SU-DHL-6 (cell line): Measurements from ENCODE around the gene NHLRC3.
A peak's percentile ranks its signal among the peaks of the same experiment; 100 is the strongest.

Source experiments
- H2AFZ ChIP-seq: fragments of 200-600 bp; sonication (generic); 2 replicates; pipeline ENCODE4 v1.6.1; 2014; ENCODE audit warnings: low read depth, mild to moderate bottlenecking, moderate library complexity, mixed read lengths, antibody characterized with exemption, low read length; ENCODE audit not compliant: severe bottlenecking
- H3F3A ChIP-seq: fragments of 200-600 bp; shearing (Covaris generic); 2 replicates; pipeline ENCODE4 v1.6.0; 2016; ENCODE audit warnings: antibody characterized with exemption, mild to moderate bottlenecking; ENCODE audit not compliant: insufficient read depth
- H3K27ac ChIP-seq: fragments of 200-600 bp; sonication (generic); 2 replicates; pipeline ENCODE4 v1.5.1; 2016; ENCODE audit warnings: low read depth, mild to moderate bottlenecking, low read length, moderate library complexity, mixed read lengths
- H3K27me3 ChIP-seq: fragments of 200-600 bp; sonication (generic), shearing (Covaris generic); 2 replicates; pipeline ENCODE4 v1.6.0; 2014; ENCODE audit warnings: mild to moderate bottlenecking, low read length
- H3K36me3 ChIP-seq: fragments of 200-600 bp; sonication (generic); 2 replicates; pipeline ENCODE4 v1.6.1; 2014; ENCODE audit warnings: mild to moderate bottlenecking, low read length, mixed read lengths
- H3K4me2 ChIP-seq: fragments of 300-600, 200-600 bp; shearing (Covaris generic), sonication (generic); 2 replicates; pipeline ENCODE4 v1.6.0; 2014; ENCODE audit warnings: low read length, low read depth, mild to moderate bottlenecking; ENCODE audit not compliant: poor library complexity, severe bottlenecking
- H3K4me3 ChIP-seq: fragments of 200-600 bp; sonication (generic); 2 replicates; pipeline ENCODE4 v1.5.1; 2014; ENCODE audit warnings: antibody characterized with exemption, low read length, mild to moderate bottlenecking, mixed read lengths; ENCODE audit not compliant: insufficient read depth, poor library complexity, severe bottlenecking
- H3K79me2 ChIP-seq: fragments of 200-600 bp; sonication (generic); 2 replicates; pipeline ENCODE4 v1.6.1; 2014; ENCODE audit warnings: mild to moderate bottlenecking, low read length, moderate library complexity; ENCODE audit not compliant: insufficient read depth
- H3K9ac ChIP-seq: fragments of 200-600 bp; sonication (generic); 2 replicates; pipeline ENCODE4 v1.7.0; 2014; ENCODE audit warnings: mild to moderate bottlenecking, low read length
- H3K9me2 ChIP-seq: fragments of 200-600 bp; sonication (generic); replicated peaks from 2 replicates; pipeline ENCODE4 v1.6.1; 2014; ENCODE audit warnings: low read length; ENCODE audit not compliant: insufficient read depth
- H3K9me3 ChIP-seq: fragments of 200-600 bp; sonication (generic); 2 replicates; pipeline ENCODE4 v1.6.1; 2014; ENCODE audit warnings: low read length, mixed read lengths; ENCODE audit not compliant: insufficient read depth
- H4K20me1 ChIP-seq: fragments of 200-600 bp; sonication (generic); 2 replicates; pipeline ENCODE4 v1.6.1; 2014; ENCODE audit warnings: low read depth, mild to moderate bottlenecking, antibody characterized with exemption, low read length, moderate library complexity, mixed read lengths
- CTCF ChIP-seq: fragments of 200-600 bp; sonication (generic); IDR thresholded peaks from one replicate; pipeline ENCODE4 v1.5.1; 2017; ENCODE audit warnings: antibody characterized with exemption, mild to moderate bottlenecking, low read length, moderate library complexity; ENCODE audit not compliant: insufficient read depth, poor library complexity, severe bottlenecking
- EZH2phosphoT487 ChIP-seq: fragments of 200-600 bp; sonication (generic), shearing (Covaris generic); conservative IDR thresholded peaks from 2 replicates; pipeline ENCODE4 v1.6.1; 2018; ENCODE audit warnings: mild to moderate bottlenecking, antibody characterized with exemption, low read length, moderate library complexity, mixed read lengths

NHLRC3 gene

DNA sequence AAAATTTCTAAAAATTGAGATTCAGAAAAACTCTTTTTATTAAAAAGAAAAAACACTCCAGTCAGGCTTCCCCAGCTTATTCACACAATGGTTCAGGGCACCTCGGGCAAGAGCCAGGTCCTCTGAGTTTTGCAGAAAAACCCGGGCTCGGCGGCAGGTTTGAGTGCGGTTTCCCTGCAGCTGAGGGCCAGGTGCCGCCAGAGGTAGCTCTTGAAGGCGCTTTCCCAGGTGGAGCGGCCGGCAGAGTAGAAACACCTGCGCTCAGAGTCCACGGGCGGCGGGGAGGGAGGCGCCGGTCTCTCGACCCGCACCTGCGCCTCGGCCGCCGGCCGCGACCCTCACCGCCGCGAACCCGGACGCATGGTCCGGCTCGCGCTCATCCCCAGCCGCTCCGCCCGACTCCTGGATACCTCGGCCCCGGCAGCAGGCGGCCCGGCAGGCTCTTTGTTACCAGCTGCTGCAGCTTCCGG is 811 bp upstream of the NHLRC3 start:
- Histone ChIP-seq H3K9me3 (no peaks in the 10 kb centered on the region), H2AFZ (peak overlapping the region; percentile 83), H3F3A (peaks cover 24% of the 10 kb centered on the region; the same call in 1 of the 2 replicates), H3K4me3 (peak overlapping the region; percentile 96), H3K36me3 (peaks cover 12% of the 10 kb centered on the region), H4K20me1 (no peaks in the 10 kb centered on the region), H3K9ac (peak overlapping the region; percentile 68), H3K27ac (peak overlapping the region; percentile 86), H3K4me2 (peak overlapping the region; percentile 83), H3K27me3 (no peaks in the 10 kb centered on the region), H3K9me2 (no peaks in the 10 kb centered on the region), H3K79me2 (peaks cover 56% of the 10 kb centered on the region)
- TF ChIP-seq CTCF = no peak

- Histone ChIP-seq H3F3A (peaks cover 24% of the 10 kb centered on the region; the same call in 1 of the 2 replicates), H4K20me1 (no peaks in the 10 kb centered on the region), H3K79me2 (peaks cover 45% of the 10 kb centered on the region), H3K27ac (peak overlapping the region; percentile 86), H3K4me3 (peak overlapping the region; percentile 96), H3K4me2 (peak overlapping the region; percentile 83), H3K27me3 (no peaks in the 10 kb centered on the region), H3K9me3 (no peaks in the 10 kb centered on the region), H3K9ac (peak overlapping the region; percentile 68), H3K9me2 (no peaks in the 10 kb centered on the region), H2AFZ (peak overlapping the region; percentile 83), H3K36me3 (peaks cover 12% of the 10 kb centered on the region)
- TF ChIP-seq EZH2phosphoT487 = no peak
These were observed 344 bp downstream of the NHLRC3 start for GRCh38 chr13:39038569-39039030.

DNA sequence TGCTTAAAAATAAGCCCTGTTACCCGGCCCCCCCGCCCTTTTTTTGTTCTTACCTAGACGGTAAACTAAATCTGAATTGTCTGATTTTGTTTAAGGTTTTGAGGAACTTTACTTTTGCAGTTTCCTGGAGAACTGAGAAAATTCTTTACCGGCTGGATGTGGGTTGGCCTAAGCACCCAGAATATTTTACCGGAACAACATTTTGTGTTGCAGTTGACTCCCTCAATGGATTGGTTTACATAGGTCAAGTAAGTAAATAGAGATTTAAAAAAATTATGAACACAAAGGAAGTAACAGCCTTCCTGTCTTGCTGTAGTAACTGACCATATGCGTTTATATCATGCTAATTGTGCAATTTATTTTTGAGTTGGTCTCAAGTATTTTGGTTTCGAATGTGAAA is 785 bp downstream of the NHLRC3 start:
- peak overlapping the region; percentile 86 for H3K27ac ChIP-seq
- peaks cover 9% of the 10 kb centered on the region for H3K36me3 ChIP-seq
- no peaks in the 10 kb centered on the region for H3K9me2 ChIP-seq
- no peaks in the 10 kb centered on the region for H3K9me3 ChIP-seq
- peak overlapping the region; percentile 96 for H3K4me3 ChIP-seq
- peak overlapping the region; percentile 68 for H3K9ac ChIP-seq
- peaks cover 40% of the 10 kb centered on the region for H3K79me2 ChIP-seq
- H3K4me2 ChIP-seq = peak overlapping the region; percentile 83
- no peak for TF ChIP-seq EZH2phosphoT487
- TF ChIP-seq CTCF = no peak
- no peaks in the 10 kb centered on the region for H3K27me3 ChIP-seq
- peak overlapping the region; percentile 83 for H2AFZ ChIP-seq
- peaks cover 24% of the 10 kb centered on the region; the same call in 1 of the 2 replicates for H3F3A ChIP-seq
- no peaks in the 10 kb centered on the region for H4K20me1 ChIP-seq

DNA sequence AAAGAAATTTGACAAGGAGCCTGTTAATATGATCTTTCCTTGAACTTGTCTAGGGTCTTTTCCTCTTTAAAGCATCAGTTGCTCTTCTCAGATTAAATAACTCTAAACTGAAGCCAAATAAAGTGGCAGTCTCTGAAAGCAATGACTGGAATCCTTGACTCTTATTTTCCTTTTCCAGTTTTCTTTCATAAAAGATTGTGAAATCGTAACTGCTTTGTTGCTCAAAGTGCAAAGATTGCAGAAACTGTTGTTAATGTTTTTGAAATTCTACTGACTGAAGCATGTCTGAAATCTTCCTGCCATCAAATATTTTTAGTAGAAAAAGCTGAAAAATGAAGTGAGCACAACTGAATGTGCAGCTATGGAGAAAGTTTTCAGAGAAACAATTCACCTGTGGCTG is 1.9 kb downstream of the NHLRC3 start:
- H3K4me2 ChIP-seq = peak overlapping the region; percentile 27
- TF ChIP-seq EZH2phosphoT487 = no peak
- no peak for TF ChIP-seq CTCF
- H2AFZ ChIP-seq = no peak overlapping the region
- H3K27ac ChIP-seq = no peak overlapping the region
- no peaks in the 10 kb centered on the region for H3K9me2 ChIP-seq
- H4K20me1 ChIP-seq = no peaks in the 10 kb centered on the region
- H3K27me3 ChIP-seq = no peaks in the 10 kb centered on the region
- peaks cover 29% of the 10 kb centered on the region for H3K79me2 ChIP-seq
- H3K36me3 ChIP-seq = peaks cover 12% of the 10 kb centered on the region
- H3K9me3 ChIP-seq = no peaks in the 10 kb centered on the region
- no peak overlapping the region for H3K4me3 ChIP-seq
- no peak overlapping the region for H3K9ac ChIP-seq
- peaks cover 24% of the 10 kb centered on the region; the same call in 1 of the 2 replicates for H3F3A ChIP-seq
